K562 (cell line): ENCODE results near the gene DGAT2L6. TPM values are rescaled to one million over a fixed set of nuclear protein-coding genes. Genes with fewer than 3 reads are reported as not detected.
A peak's percentile ranks its signal among the peaks of the same experiment; 100 is the strongest.

ENCODE experiments used
- AFF4 ChIP-seq: sonication (generic); formaldehyde crosslinking; IDR thresholded peaks from 2 replicates; pipeline ENCODE4 v1.8.0; 2023; ENCODE audit warnings: mild to moderate bottlenecking, missing genetic modification reagents
- CBX8 ChIP-seq: fragments of 200-600 bp; sonication (generic); IDR thresholded peaks from 2 replicates; pipeline ENCODE4 v1.6.1; 2012; ENCODE audit warnings: borderline replicate concordance, mixed run types, low read depth, mild to moderate bottlenecking, moderate library complexity, mixed read lengths, low read length, control low read depth, inconsistent platforms; ENCODE audit not compliant: poor library complexity, severe bottlenecking; ENCODE audit errors: extremely low read depth
- EHMT2 ChIP-seq: fragments of 450-650 bp; IDR thresholded peaks from 2 replicates; pipeline ENCODE4 v1.6.1; 2018; ENCODE audit warnings: antibody characterized with exemption
- ELK1 ChIP-seq: sonication (generic); formaldehyde crosslinking; IDR thresholded peaks from 2 replicates; pipeline ENCODE4 v1.8.1; 2022; ENCODE audit warnings: missing genetic modification reagents
- HINFP ChIP-seq: fragments of 450-650 bp; conservative IDR thresholded peaks from 2 replicates; pipeline ENCODE4 v1.6.1; 2016; ENCODE audit warnings: missing genetic modification characterization, low read depth, mild to moderate bottlenecking, control low read depth, missing compliant biosample characterization
- MAZ ChIP-seq, 2 experiments: fragments of 450-650 bp in 1 of 2; sonication (generic) in 1 of 2; formaldehyde crosslinking; IDR thresholded peaks in 1 of 2; conservative IDR thresholded peaks in 1 of 2; 2 replicates each; pipeline versions ENCODE4 v1.4.0 to v1.5.0; 2020; ENCODE audit warnings: mild to moderate bottlenecking in 1 of 2, missing genetic modification reagents in 1 of 2
- NONO ChIP-seq, 2 experiments: fragments of 200-400 bp in 1 of 2; fragments of 450-650 bp in 1 of 2; formaldehyde crosslinking in 1 of 2; IDR thresholded peaks; 2 replicates each; pipeline ENCODE4 v1.6.1; 2017; ENCODE audit warnings: low read depth in 2 of 2, mild to moderate bottlenecking in 2 of 2, moderate library complexity in 2 of 2, low read length in 1 of 2
- REST ChIP-seq, 2 experiments: fragments of 450-650 bp; formaldehyde crosslinking in 1 of 2; IDR thresholded peaks; 2 replicates each; pipeline versions ENCODE4 v1.4.0 to v1.6.1; 2014 to 2020; ENCODE audit warnings: mild to moderate bottlenecking in 2 of 2, borderline replicate concordance in 1 of 2, low read depth in 1 of 2
- ZNF184 ChIP-seq: sonication (generic); formaldehyde crosslinking; IDR thresholded peaks from 2 replicates; pipeline ENCODE4 v1.5.0; 2020; ENCODE audit warnings: missing genetic modification reagents
- polyA plus RNA-seq, 8 experiments: library from polyadenylated mRNA; depleted of rRNA in 4 of 8; stranded (reverse) in 5 of 8; unstranded in 3 of 8; fragments of >200 nt; fragmentation: Nextera tagmentation in 2 of 8; fragmentation: Illumina TruSeq in 1 of 8; extraction: Ambion mirVana in 2 of 8; extraction: Trizol in 1 of 8; gene quantifications; 2 replicates each; pipeline versions ENCODE4 v1.2.1 to v1.2.3, GENCODE V29; 2011 to 2014; ENCODE audit warnings: inconsistent platforms in 1 of 8, missing spikeins in 1 of 8
- total RNA-seq, 7 experiments: library from RNA; depleted of rRNA in 6 of 7; stranded (reverse); fragments of >200 nt in 6 of 7; fragmentation: Illumina TruSeq in 2 of 7; extraction: Trizol in 2 of 7; gene quantifications; 2 replicates each; pipeline versions ENCODE4 v1.2.1 to v1.2.3, GENCODE V29; 2011 to 2021; ENCODE audit warnings: low replicate concordance in 1 of 7

DGAT2L6 gene
- total and polyA plus RNA-seq, 9 of the 15 experiments (the other 6 are each of a cell fraction or from before 2014, with no cell fraction given): not detected

- TF ChIP-seq REST (IDR thresholded peaks at IDR 0.05; ENCODE audit: borderline replicate concordance): no peak
- no peak for TF ChIP-seq REST (CRISPR knock-in tag; IDR thresholded peaks at IDR 0.05; ENCODE audit: low read depth)
- TF ChIP-seq HINFP (tag): no peak
- no peak for TF ChIP-seq CBX8
- 0 out of 4 replicates have a peak, but pooled peaks of 1 of the 2 experiments have one; percentile 14 for TF ChIP-seq NONO (IDR thresholded peaks at IDR 0.05; ENCODE audit: low read depth in 2 of 2, low read length in 1 of 2)
- TF ChIP-seq ZNF184 (CRISPR knock-in tag): no peak
- TF ChIP-seq MAZ (CRISPR knock-in tag; conservative IDR thresholded peaks at IDR 0.05 in 1 of 2, IDR thresholded peaks at IDR 0.05 in 1 of 2): peak in 1 of 2 experiments; percentile 44; a peak in 2 of 4 replicates
- no peak for TF ChIP-seq AFF4 (CRISPR knock-in tag)
- TF ChIP-seq ELK1 (CRISPR knock-in tag): no peak
- peak; percentile 36; the same call in 1 of the 2 replicates for TF ChIP-seq EHMT2
Measured at GRCh38 chrX:70133303-70134115, 43.8 kb upstream of the DGAT2L6 start, which contains the start of gene IGBP1 (continued).
